T-helper 2 cell treated with Interferon-gamma antibody and Interleukin-4, amounts not matched to agents 5 μg/mL and 100 μg/mL, for 36 hours (primary cell): Measurements from ENCODE around the gene TCP11L2.
"Not testable (repeated sequence)": the region's sequence is repeated elsewhere in the genome, so short reads cannot be mapped to it uniquely, and the experiment has no call there.

Experiments
- DNase-seq: peaks from one replicate; pipeline ENCODE4 v3.0.0; 2021; ENCODE audit warnings: low spot score
- H3K27ac Mint-ChIP-seq: one replicate; pipeline ENCODE4 v1.8.0; 2021; ENCODE audit warnings: mild to moderate bottlenecking, mixed read lengths
- H3K27me3 Mint-ChIP-seq: one replicate; pipeline ENCODE4 v1.8.0; 2021; ENCODE audit warnings: low read depth, mixed read lengths
- H3K36me3 Mint-ChIP-seq: one replicate; pipeline ENCODE4 v1.8.0; 2021; ENCODE audit warnings: low read depth, mixed read lengths
- H3K4me1 Mint-ChIP-seq: one replicate; pipeline ENCODE4 v1.8.0; 2021; ENCODE audit warnings: low read depth, mixed read lengths
- H3K4me3 Mint-ChIP-seq: one replicate; pipeline ENCODE4 v1.8.0; 2022; ENCODE audit warnings: mild to moderate bottlenecking, moderate library complexity, mixed read lengths
- H3K9me3 Mint-ChIP-seq: one replicate; pipeline ENCODE4 v1.8.0; 2021; ENCODE audit warnings: mixed read lengths

The TCP11L2 gene

DNA sequence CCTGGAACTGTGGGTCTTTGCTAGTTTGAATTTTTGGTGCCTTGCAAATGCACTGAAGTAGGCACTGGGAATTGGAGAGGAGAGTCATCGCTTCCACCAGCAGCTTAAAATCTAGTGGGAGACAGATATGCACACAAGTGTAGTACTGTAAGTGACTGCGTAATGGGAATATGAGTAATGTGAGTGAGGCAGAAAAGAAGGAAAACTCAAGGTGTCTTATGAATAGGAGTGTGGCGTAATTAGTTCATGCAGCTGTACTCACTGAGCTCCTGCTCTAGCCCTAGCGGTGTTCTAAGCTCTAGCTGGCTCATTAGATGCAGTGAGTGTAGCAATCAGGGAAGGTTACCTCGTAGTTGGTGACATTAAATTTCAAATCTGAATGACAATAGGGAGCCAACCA lies 2.8 kb downstream of the TCP11L2 start:
- no peak for DNase-seq
- H3K36me3 Mint-ChIP-seq = no peaks in the 10 kb centered on the region
- H3K4me3 Mint-ChIP-seq = no peak overlapping the region
- H3K4me1 Mint-ChIP-seq = peaks cover 24% of the 10 kb centered on the region
- no peaks in the 10 kb centered on the region for H3K9me3 Mint-ChIP-seq
- no peak overlapping the region for H3K27ac Mint-ChIP-seq
- H3K27me3 Mint-ChIP-seq = no peaks in the 10 kb centered on the region

GRCh38 chr12:106307181-106307580 lies 4.6 kb downstream of the TCP11L2 start:
- no peaks in the 10 kb centered on the region for H3K27me3 Mint-ChIP-seq
- no peaks in the 10 kb centered on the region for H3K9me3 Mint-ChIP-seq
- no peaks in the 10 kb centered on the region for H3K36me3 Mint-ChIP-seq
- H3K4me3 Mint-ChIP-seq = no peak overlapping the region
- no peak for DNase-seq
- peaks cover 19% of the 10 kb centered on the region for H3K4me1 Mint-ChIP-seq
- H3K27ac Mint-ChIP-seq = no peak overlapping the region

- Mint-ChIP-seq H3K4me3 (no peak overlapping the region), H3K4me1 (peaks cover 17% of the 10 kb centered on the region), H3K9me3 (no peaks in the 10 kb centered on the region), H3K27me3 (no peaks in the 10 kb centered on the region), H3K36me3 (no peaks in the 10 kb centered on the region), H3K27ac (no peak overlapping the region)
- DNase-seq = no peak
Observed at GRCh38 chr12:106308121-106308520, 5.6 kb downstream of the TCP11L2 start.

DNA sequence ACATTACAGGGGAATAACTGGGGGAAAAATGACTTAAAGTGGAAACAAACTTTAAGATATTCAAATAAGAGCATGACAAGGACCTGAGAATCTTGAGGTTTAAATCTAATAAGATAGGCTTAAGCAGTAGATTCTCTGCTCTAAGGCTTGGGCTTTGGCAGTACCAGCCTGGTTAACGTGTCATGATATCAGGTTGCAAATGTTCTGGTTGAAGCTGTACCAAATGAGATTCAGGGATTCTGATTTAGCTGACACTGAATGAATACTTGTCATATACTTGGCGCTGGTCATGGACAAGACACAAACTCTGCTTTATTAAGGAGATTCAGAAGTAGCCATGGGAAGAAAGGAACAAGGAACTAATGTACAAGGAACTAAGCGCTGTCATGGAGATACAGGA lies 6.1 kb downstream of the TCP11L2 start:
- H3K4me3 Mint-ChIP-seq = no peak overlapping the region
- H3K27ac Mint-ChIP-seq = no peak overlapping the region

GRCh38 chr12:106309671-106310505 lies 7.4 kb downstream of the TCP11L2 start:
- no peaks in the 10 kb centered on the region for H3K36me3 Mint-ChIP-seq
- no peak for DNase-seq
- H3K4me3 Mint-ChIP-seq = no peak overlapping the region
- peaks cover 8% of the 10 kb centered on the region for H3K4me1 Mint-ChIP-seq
- H3K27ac Mint-ChIP-seq = no peak overlapping the region
- no peaks in the 10 kb centered on the region for H3K9me3 Mint-ChIP-seq
- no peaks in the 10 kb centered on the region for H3K27me3 Mint-ChIP-seq

More for the DNA sequence above, 6.1 kb downstream of the TCP11L2 start:
- peaks cover 15% of the 10 kb centered on the region for H3K4me1 Mint-ChIP-seq
- H3K9me3 Mint-ChIP-seq = no peaks in the 10 kb centered on the region
- no peaks in the 10 kb centered on the region for H3K27me3 Mint-ChIP-seq
- DNase-seq = no peak
- no peaks in the 10 kb centered on the region for H3K36me3 Mint-ChIP-seq

- no peak for DNase-seq
- H3K36me3 Mint-ChIP-seq = no peaks in the 10 kb centered on the region
- no peaks in the 10 kb centered on the region for H3K9me3 Mint-ChIP-seq
- H3K4me3 Mint-ChIP-seq = no peak overlapping the region
- H3K27ac Mint-ChIP-seq = no peak overlapping the region
- peaks cover 5% of the 10 kb centered on the region for H3K4me1 Mint-ChIP-seq
- H3K27me3 Mint-ChIP-seq = no peaks in the 10 kb centered on the region
Observed at GRCh38 chr12:106310687-106311086, 8.2 kb downstream of the TCP11L2 start.

DNA sequence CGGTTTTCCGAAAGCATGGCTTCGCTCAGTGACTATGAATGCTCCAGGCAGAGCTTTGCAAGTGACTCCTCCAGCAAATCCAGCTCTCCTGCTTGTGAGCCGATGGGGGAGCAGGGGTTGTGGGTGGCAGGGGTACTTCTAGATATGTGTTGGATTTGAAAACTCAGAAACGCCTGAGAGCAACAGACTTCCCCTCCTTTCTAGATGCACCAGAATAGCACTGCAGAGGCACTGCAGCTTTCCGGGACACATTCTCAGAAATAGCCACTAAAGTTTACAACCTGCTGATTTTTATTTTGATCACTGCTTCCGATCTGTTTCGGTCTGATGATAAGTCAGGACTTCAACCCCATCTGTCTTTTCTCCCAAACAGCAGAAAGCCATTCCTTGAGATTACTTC lies 8.6 kb downstream of the TCP11L2 start:
- Mint-ChIP-seq H3K4me3 (no peak overlapping the region), H3K4me1 (peaks cover 5% of the 10 kb centered on the region), H3K27ac (no peak overlapping the region), H3K27me3 (no peaks in the 10 kb centered on the region), H3K9me3 (no peaks in the 10 kb centered on the region), H3K36me3 (no peaks in the 10 kb centered on the region)
- no peak for DNase-seq

DNA sequence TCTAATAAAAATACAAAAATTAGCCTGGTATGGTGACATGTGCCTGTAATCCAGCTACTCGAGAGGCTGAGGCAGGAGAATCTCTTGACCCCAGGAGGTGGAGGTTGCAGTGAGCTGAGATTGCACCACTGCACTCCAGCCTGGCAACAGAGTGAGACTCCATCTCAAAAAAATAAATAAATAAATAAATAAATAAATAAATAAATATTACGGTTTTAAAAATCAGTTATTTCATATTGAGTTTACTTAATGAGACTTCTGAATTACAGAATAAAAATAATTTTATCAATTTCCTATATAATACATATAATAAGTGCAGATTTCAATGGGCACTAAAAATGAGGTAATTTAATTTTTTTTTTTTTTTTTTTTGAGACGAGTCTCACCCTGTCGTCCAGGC lies 10.9 kb downstream of the TCP11L2 start:
- H3K27ac Mint-ChIP-seq, H3K36me3 Mint-ChIP-seq, H3K27me3 Mint-ChIP-seq, H3K4me1 Mint-ChIP-seq, DNase-seq, H3K9me3 Mint-ChIP-seq, H3K4me3 Mint-ChIP-seq: not testable (repeated sequence)

- no peak overlapping the region for H3K4me3 Mint-ChIP-seq
Observed at GRCh38 chr12:106315523-106315922, 13.0 kb downstream of the TCP11L2 start.

DNA sequence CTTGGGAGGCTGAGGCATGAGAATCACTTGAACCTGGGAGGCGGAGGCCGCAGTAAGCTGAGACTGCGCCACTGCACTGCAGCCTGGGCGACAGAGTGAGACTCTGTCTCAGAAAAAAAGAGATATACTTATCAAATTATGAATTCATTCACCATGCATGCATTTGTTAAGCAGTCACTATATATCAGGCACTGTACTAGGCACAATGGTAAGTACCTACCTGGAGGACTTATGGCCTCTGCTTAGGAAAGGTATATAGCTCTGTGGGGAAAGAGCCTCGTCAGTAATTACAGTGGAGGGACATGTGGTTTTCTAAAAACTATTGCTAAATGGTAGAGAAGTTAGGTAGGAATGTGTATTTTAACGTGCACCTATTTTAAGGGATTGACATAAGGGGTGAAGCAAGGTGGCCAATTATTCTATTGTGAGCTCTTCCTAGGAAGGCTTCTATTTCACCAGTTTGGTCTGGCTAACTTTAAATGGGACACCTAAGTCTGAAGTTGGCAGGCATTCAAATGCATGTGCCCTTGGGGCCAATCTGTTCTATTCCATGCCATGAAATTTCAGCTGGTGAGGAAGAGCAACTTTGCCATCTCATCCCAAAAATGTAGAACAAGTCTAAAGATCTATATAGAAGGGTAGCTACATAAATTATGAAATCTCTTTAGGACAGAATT lies 15.0 kb downstream of the TCP11L2 start:
- no peak overlapping the region for H3K4me3 Mint-ChIP-seq
- no peaks in the 10 kb centered on the region for H3K9me3 Mint-ChIP-seq
- H3K27me3 Mint-ChIP-seq = no peaks in the 10 kb centered on the region
- peaks cover 4% of the 10 kb centered on the region for H3K4me1 Mint-ChIP-seq
- H3K36me3 Mint-ChIP-seq = peaks cover 10% of the 10 kb centered on the region
- no peak for DNase-seq
- H3K27ac Mint-ChIP-seq = no peak overlapping the region

More at GRCh38 chr12:106315523-106315922, 13.0 kb downstream of the TCP11L2 start:
- peaks cover 5% of the 10 kb centered on the region for H3K4me1 Mint-ChIP-seq
- H3K9me3 Mint-ChIP-seq = no peaks in the 10 kb centered on the region
- DNase-seq = no peak
- peaks cover 4% of the 10 kb centered on the region for H3K36me3 Mint-ChIP-seq
- no peak overlapping the region for H3K27ac Mint-ChIP-seq
- no peaks in the 10 kb centered on the region for H3K27me3 Mint-ChIP-seq

GRCh38 chr12:106321139-106321850 lies 18.8 kb downstream of the TCP11L2 start:
- Mint-ChIP-seq H3K27me3 (no peaks in the 10 kb centered on the region), H3K4me3 (no peak overlapping the region), H3K9me3 (no peaks in the 10 kb centered on the region), H3K4me1 (peaks cover 4% of the 10 kb centered on the region), H3K27ac (no peak overlapping the region), H3K36me3 (peaks cover 18% of the 10 kb centered on the region)
- no peak for DNase-seq

- H3K27ac Mint-ChIP-seq = no peak overlapping the region
- peaks cover 16% of the 10 kb centered on the region for H3K36me3 Mint-ChIP-seq
- peaks cover 4% of the 10 kb centered on the region for H3K4me1 Mint-ChIP-seq
- DNase-seq = no peak
- no peaks in the 10 kb centered on the region for H3K9me3 Mint-ChIP-seq
- H3K4me3 Mint-ChIP-seq = no peak overlapping the region
- H3K27me3 Mint-ChIP-seq = no peaks in the 10 kb centered on the region
Observed at GRCh38 chr12:106323537-106323936, 21.0 kb downstream of the TCP11L2 start.

- peaks cover 8% of the 10 kb centered on the region for H3K36me3 Mint-ChIP-seq
- DNase-seq = no peak
- H3K27ac Mint-ChIP-seq = no peak overlapping the region
- no peaks in the 10 kb centered on the region for H3K9me3 Mint-ChIP-seq
- H3K4me3 Mint-ChIP-seq = no peak overlapping the region
- H3K27me3 Mint-ChIP-seq = no peaks in the 10 kb centered on the region
- H3K4me1 Mint-ChIP-seq = no peaks in the 10 kb centered on the region
Observed at GRCh38 chr12:106327309-106327869, 24.9 kb downstream of the TCP11L2 start.

DNA sequence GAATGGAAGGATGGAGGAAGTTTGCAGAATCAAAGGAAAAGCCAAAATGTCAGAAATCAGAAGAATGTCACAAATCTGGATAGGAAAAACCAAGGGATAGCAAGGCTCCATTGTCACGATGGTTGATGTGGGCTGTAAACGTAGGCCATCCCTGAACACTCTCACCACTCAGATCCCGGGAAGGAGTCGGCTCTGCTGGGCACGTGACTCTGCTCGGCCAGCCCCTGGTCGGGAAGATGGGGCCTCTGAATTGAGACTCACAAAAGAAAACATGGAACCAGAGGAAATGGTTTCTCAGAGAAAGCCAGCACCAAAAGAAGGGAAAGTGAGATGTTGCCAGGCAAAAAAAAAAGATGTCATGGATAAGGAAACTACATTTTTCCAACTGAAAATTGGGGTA lies 26.2 kb downstream of the TCP11L2 start:
- no peak overlapping the region for H3K27ac Mint-ChIP-seq
- no peaks in the 10 kb centered on the region for H3K4me1 Mint-ChIP-seq
- H3K36me3 Mint-ChIP-seq = peaks cover 8% of the 10 kb centered on the region
- H3K27me3 Mint-ChIP-seq = no peaks in the 10 kb centered on the region
- H3K4me3 Mint-ChIP-seq = no peak overlapping the region
- DNase-seq = no peak
- no peaks in the 10 kb centered on the region for H3K9me3 Mint-ChIP-seq
